Kidney (tissue), 22 donors: ENCODE data around the gene PRRX2. TPM values are rescaled to one million over a fixed set of nuclear protein-coding genes. Genes with fewer than 3 reads are reported as not detected.

Source experiments
- DNase-seq, 5 donors: peaks; one replicate each; pipeline ENCODE4 v3.0.0-alpha.2; 2013 to 2020
- FAIRE-seq: peaks from 2 replicates; lab custom pipeline; 2012; peaks lifted over from hg19 to GRCh38; lab: Jason Lieb, UNC
- H3K27ac ChIP-seq, 2 donors: one replicate each; pipeline ENCODE4 v1.7.0; 2013; ENCODE audit warnings: low read depth in 2 of 2, low read length in 2 of 2, inconsistent platforms in 1 of 2
- H3K27me3 ChIP-seq: one replicate; pipeline ENCODE4 v1.7.1; 2013; ENCODE audit warnings: low read length, inconsistent platforms; ENCODE audit not compliant: control insufficient read depth, insufficient read depth
- H3K36me3 ChIP-seq, 3 donors: one replicate each; pipeline versions ENCODE4 v1.7.0 to v1.7.1; 2013; ENCODE audit warnings: low read length in 3 of 3, control low read depth in 1 of 3, inconsistent platforms in 1 of 3; ENCODE audit not compliant: insufficient read depth in 3 of 3, control insufficient read depth in 2 of 3
- H3K4me1 ChIP-seq, 3 donors: one replicate each; pipeline versions ENCODE4 v1.7.0 to v1.7.1; 2013; ENCODE audit warnings: low read length in 3 of 3, inconsistent platforms in 1 of 3, low read depth in 1 of 3; ENCODE audit not compliant: control insufficient read depth in 2 of 3, insufficient read depth in 2 of 3
- H3K4me3 ChIP-seq, 3 donors: one replicate each; pipeline versions ENCODE4 v1.7.0 to v1.8.1; 2013; ENCODE audit warnings: low read length in 3 of 3, control low read depth in 1 of 3, inconsistent platforms in 1 of 3
- H3K9ac ChIP-seq, 3 donors: one replicate each; pipeline versions ENCODE4 v1.7.0 to v1.7.1; 2013; ENCODE audit warnings: low read length in 3 of 3, control low read depth in 1 of 3, inconsistent platforms in 1 of 3
- H3K9me3 ChIP-seq, 3 donors: one replicate each; pipeline versions ENCODE4 v1.7.0 to v1.7.1; 2013; ENCODE audit warnings: low read length in 3 of 3, control low read depth in 1 of 3, inconsistent platforms in 1 of 3; ENCODE audit not compliant: control insufficient read depth in 2 of 3, insufficient read depth in 1 of 3
- intact Hi-C: fragments of 100-400 bp; cut with DNase I; formaldehyde crosslinking; loops from one replicate; pipeline ENCODE4 v1.11.1; 2022
- long read RNA-seq, 10 donors: library from polyadenylated mRNA in 1 of 10; unstranded in 1 of 10; transcript quantifications; one replicate each; pipeline ENCODE4 v2.0.0 and lab custom pipeline, GENCODE V29; 2021 to 2026
- polyA plus RNA-seq: library from polyadenylated mRNA; stranded (reverse); fragments of 350-450 nt; fragmentation: Illumina TruSeq; extraction: RNeasy Lipid Tissue Mini Kit (QIAGEN cat#74804); gene quantifications from one replicate; pipeline ENCODE4 v1.2.3, GENCODE V29; 2014; ENCODE audit warnings: low read depth, low replicate concordance; ENCODE audit not compliant: insufficient read depth
- total RNA-seq: library from RNA; stranded (reverse); fragmentation: NEBNext Ultra II Directional; extraction: Animal tissue kit (Norgen Biotek cat#: 25700); gene quantifications from one replicate; pipeline ENCODE4 v1.2.1, GENCODE V29; 2021
- TF ChIP-seq, protein P1 (sequence below): IDR thresholded peaks from 3 replicates; pipeline ENCODE4 v1.5.1; 2012; ENCODE audit warnings: mild to moderate bottlenecking, moderate library complexity, borderline replicate concordance; ENCODE audit not compliant: insufficient read depth; ENCODE audit errors: extremely low read depth
- donor health status: control.
- donor health status: control.
- donor health status: control.
- donor health status: control.
- donor health status: control.
- donor health status: DM: yes; HTN: yes; CAD: no.
- donor health status: Normal renal cell carcinoma (clear cell type).

Gene PRRX2
- total RNA-seq (1.8 TPM), polyA plus RNA-seq (2.3 TPM)
- long read RNA-seq, donor 1, partial matches to known transcripts = 0 of 1 reads
- long read RNA-seq, donor 1, other reads (novel, unspliced or antisense) = 0 of 1 reads
- long read RNA-seq, donor 2 = 0 reads
- long read RNA-seq, donor 3, partial matches to known transcripts = 0 of 2 reads
- long read RNA-seq, donor 3, other reads (novel, unspliced or antisense) = 0 of 2 reads
- long read RNA-seq, donor 4 = 0 reads
- long read RNA-seq, donor 5 = 0 reads
- long read RNA-seq, donor 6, partial matches to known transcripts = 0 of 2 reads
- long read RNA-seq, donor 6, other reads (novel, unspliced or antisense) = 0 of 2 reads
- long read RNA-seq, donor 7, partial matches to known transcripts = 0 of 2 reads
- long read RNA-seq, donor 7, other reads (novel, unspliced or antisense) = 0 of 2 reads
- long read RNA-seq, donor 8 = 0 reads
- long read RNA-seq, donor 9, partial matches to known transcripts = 0 of 1 reads
- long read RNA-seq, donor 9, other reads (novel, unspliced or antisense) = 0 of 1 reads
- long read RNA-seq, donor 10, partial matches to known transcripts = 0 of 5 reads
- long read RNA-seq, donor 10, other reads (novel, unspliced or antisense) = 5 of 5 reads

- no peak within 1 kb of the TSS for H3K27ac ChIP-seq
- peak within 1 kb of the TSS; percentile 11 to 29 (median 24) for H3K4me3 ChIP-seq
- TF ChIP-seq, protein P1, sequence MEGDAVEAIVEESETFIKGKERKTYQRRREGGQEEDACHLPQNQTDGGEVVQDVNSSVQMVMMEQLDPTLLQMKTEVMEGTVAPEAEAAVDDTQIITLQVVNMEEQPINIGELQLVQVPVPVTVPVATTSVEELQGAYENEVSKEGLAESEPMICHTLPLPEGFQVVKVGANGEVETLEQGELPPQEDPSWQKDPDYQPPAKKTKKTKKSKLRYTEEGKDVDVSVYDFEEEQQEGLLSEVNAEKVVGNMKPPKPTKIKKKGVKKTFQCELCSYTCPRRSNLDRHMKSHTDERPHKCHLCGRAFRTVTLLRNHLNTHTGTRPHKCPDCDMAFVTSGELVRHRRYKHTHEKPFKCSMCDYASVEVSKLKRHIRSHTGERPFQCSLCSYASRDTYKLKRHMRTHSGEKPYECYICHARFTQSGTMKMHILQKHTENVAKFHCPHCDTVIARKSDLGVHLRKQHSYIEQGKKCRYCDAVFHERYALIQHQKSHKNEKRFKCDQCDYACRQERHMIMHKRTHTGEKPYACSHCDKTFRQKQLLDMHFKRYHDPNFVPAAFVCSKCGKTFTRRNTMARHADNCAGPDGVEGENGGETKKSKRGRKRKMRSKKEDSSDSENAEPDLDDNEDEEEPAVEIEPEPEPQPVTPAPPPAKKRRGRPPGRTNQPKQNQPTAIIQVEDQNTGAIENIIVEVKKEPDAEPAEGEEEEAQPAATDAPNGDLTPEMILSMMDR = no peak
- DNase-seq (peak in 4 of 5 donors; percentile 68 to 76 (median 72)), FAIRE-seq (no peak)
- H3K9ac ChIP-seq = no peak within 1 kb of the TSS
- intact Hi-C loops = no loop called here
- H3K27me3 ChIP-seq = no peaks in the 10 kb centered on the region
- no peaks in the 10 kb centered on the region for H3K36me3 ChIP-seq
- H3K9me3 ChIP-seq = no peaks in the 10 kb centered on the region
- no peaks in the 10 kb centered on the region for H3K4me1 ChIP-seq
Measured at GRCh38 chr9:129665389-129665775, at the start of gene PRRX2. TSS of gene PRRX2 (plus strand) at chr9:129665647. CDS start at chr9:129665868, 221 bp downstream.

- H3K27ac ChIP-seq = no peak overlapping the region
- intact Hi-C loops = loop anchor here (5.0 kb wide), 1 partner anchor 480 kb away; no protein-coding TSS in a partner anchor
- no peak overlapping the region for H3K4me3 ChIP-seq
- no peaks in the 10 kb centered on the region for H3K9me3 ChIP-seq
- H3K36me3 ChIP-seq = no peaks in the 10 kb centered on the region
- peaks cover 0 to 14% (median 4%) of the 10 kb centered on the region in 3 donors for H3K4me1 ChIP-seq
- DNase-seq (peak in 2 of 5 donors; percentile 33 to 50), FAIRE-seq (no peak)
- no peak overlapping the region for H3K9ac ChIP-seq
- H3K27me3 ChIP-seq = no peaks in the 10 kb centered on the region
- TF ChIP-seq, protein P1 = peak; percentile 30
Measured at GRCh38 chr9:129617167-129617566, 48.3 kb upstream of the PRRX2 start.

DNA sequence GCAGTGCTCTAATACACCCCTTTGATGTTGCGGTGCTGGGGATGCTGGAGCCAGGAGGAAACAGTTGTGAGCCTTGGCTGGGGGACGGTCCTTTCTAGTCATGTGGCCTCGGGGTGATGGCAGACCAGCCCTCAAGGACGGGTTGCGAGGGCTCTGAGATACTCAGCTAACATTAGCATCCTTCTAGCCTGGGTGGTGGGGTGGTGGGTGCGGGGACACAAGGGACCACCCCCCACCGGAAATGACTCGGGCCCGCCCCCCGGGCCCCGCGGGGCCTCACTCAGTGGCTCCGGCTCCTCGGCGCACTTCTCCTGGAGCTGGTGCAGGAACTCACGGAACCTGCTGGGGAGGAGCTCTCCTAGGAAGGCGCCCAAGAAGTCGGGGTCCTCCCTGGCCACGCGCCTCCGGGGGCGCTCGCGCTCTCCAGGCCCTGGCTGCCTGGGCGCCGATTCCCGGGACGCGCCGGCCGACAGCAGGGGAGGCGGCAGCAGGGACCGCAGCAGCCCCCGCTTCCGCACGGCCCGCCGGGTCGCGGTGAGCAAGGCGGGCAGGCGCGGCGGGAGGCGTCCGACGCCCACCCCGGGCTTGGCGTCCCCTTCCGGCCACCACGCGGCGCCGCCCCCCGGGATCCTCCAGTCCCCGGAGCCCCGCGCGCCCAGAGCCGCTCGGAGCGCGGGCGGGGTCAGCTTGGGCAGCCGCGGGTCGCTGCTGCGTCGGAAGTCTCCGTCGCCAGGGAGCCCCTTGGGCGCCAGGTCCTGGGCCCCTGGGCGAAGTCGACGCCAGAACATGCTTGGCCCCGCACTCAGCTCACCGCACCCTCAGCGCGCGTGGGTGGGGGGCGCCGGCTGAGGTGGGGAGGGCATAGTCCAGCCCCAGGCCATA, 45.4 kb upstream of the PRRX2 start:
- intact Hi-C loops = loop anchor here (5.0 kb wide), 1 partner anchor 483 kb away; no protein-coding TSS in a partner anchor
- Histone ChIP-seq H3K27ac (no peak overlapping the region), H3K4me3 (peak overlapping the region; percentile 12 to 59 (median 14)), H3K36me3 (no peaks in the 10 kb centered on the region), H3K27me3 (no peaks in the 10 kb centered on the region), H3K4me1 (peaks cover 0 to 5% (median 4%) of the 10 kb centered on the region in 3 donors), H3K9ac (peak overlapping the region in 2 of 3 donors; percentile 24 to 58), H3K9me3 (no peaks in the 10 kb centered on the region)
- FAIRE-seq (no peak), DNase-seq (peak in 4 of 5 donors; percentile 60 to 86 (median 80))
- TF ChIP-seq, protein P1 = no peak
